Right lobe of liver (tissue), 6 donors: Measurements from ENCODE around the gene KRT6A. TPM values are rescaled to one million over a fixed set of nuclear protein-coding genes. Genes with fewer than 3 reads are reported as not detected.

ENCODE experiments used
- ATAC-seq, 4 donors: fragments of 200-7000 bp; cut with Tn5 transposase; one replicate each; pipeline ENCODE4 v1.9.1; 2020; ENCODE audit warnings: mild to moderate bottlenecking in 4 of 4, moderate library complexity in 4 of 4
- DNase-seq, 3 donors: peaks; one replicate each; pipeline ENCODE4 v3.0.0-alpha.2; 2020
- H3K27ac ChIP-seq, 3 donors: fragments of 200-600 bp; one replicate each; pipeline ENCODE4 v1.8.0; 2022
- H3K27me3 ChIP-seq, 2 donors: fragments of 200-600 bp; one replicate each; pipeline ENCODE4 v1.8.0; 2022
- H3K36me3 ChIP-seq, 4 donors: fragments of 200-600 bp; sonication (generic) in 1 of 4; one replicate each; pipeline versions ENCODE4 v1.5.1 to v1.8.0; 2017 to 2022; ENCODE audit warnings: control low read depth in 1 of 4
- H3K4me1 ChIP-seq, 4 donors: fragments of 200-600 bp; sonication (generic) in 1 of 4; one replicate each; pipeline versions ENCODE4 v1.5.1 to v1.8.0; 2017 to 2022; ENCODE audit warnings: control low read depth in 1 of 4
- H3K4me3 ChIP-seq, 3 donors: fragments of 200-600 bp; one replicate each; pipeline ENCODE4 v1.8.0; 2022
- H3K9me3 ChIP-seq, 4 donors: fragments of 200-600 bp; sonication (generic) in 1 of 4; one replicate each; pipeline versions ENCODE4 v1.5.1 to v1.8.0; 2017 to 2022; ENCODE audit warnings: control low read depth in 1 of 4
- POLR2A ChIP-seq: fragments of 450-650 bp; IDR thresholded peaks from one replicate; pipeline ENCODE4 v1.6.1; 2017; ENCODE audit warnings: antibody characterized with exemption, mild to moderate bottlenecking
- WGBS: methylation state at CpG from one replicate; pipeline ENCODE4 v1.1.6; 2018; ENCODE audit warnings: low coverage, low lambda C conversion rate; ENCODE audit not compliant: insufficient coverage; ENCODE audit errors: missing lambda C conversion rate; 5-methylcytosine and 5-hydroxymethylcytosine counted together
- intact Hi-C, 2 donors: fragments of 100-400 bp; cut with DNase I; formaldehyde crosslinking; loops; one replicate each; pipeline versions ENCODE4 v1.11.2 to v1.14.1; 2022
- total RNA-seq, 6 experiments: library from RNA; depleted of rRNA in 2 of 6; stranded (reverse); fragments of >200 nt in 2 of 6; fragmentation: NEBNext Ultra II Directional in 3 of 6; extraction: Animal tissue kit (Norgen Biotek cat#: 25700) in 3 of 6; gene quantifications; one replicate each; pipeline versions ENCODE4 v1.1.0 to v1.2.4, GENCODE V29; 2016 to 2023
- TF ChIP-seq, protein P1 (sequence below), 4 donors: fragments of 200-600 bp in 3 of 4; fragments of 450-650 bp in 1 of 4; IDR thresholded peaks; one replicate each; pipeline versions ENCODE4 v1.5.1 to v1.8.0; 2016 to 2022; ENCODE audit warnings: antibody characterized with exemption in 4 of 4, mild to moderate bottlenecking in 2 of 4
- donor health status: DM: no; HTN: yes; CAD: no.
- donor health status: DM: no; HTN: no; CAD: no.
- donor health status: DM: no; HTN: no; CAD: no.
- donor health status: DM: no; HTN: yes; CAD: no.
- donor health status: DM: no; HTN: yes; CAD: no.

KRT6A gene
- total RNA-seq, 6 experiments from 2014 or later = 1.2 TPM; not detected in 5

GRCh38 chr12:52534482-52534881 is 41.4 kb upstream of the KRT6A start:
- H3K27ac ChIP-seq = no peak overlapping the region
- DNase-seq (no peak), ATAC-seq (no peak)
- H3K9me3 ChIP-seq = no peaks in the 10 kb centered on the region
- no peaks in the 10 kb centered on the region for H3K36me3 ChIP-seq
- no peak overlapping the region for H3K4me3 ChIP-seq
- WGBS = 70% methylated on average over 5 of the region's 5 CpGs
- no peaks in the 10 kb centered on the region for H3K4me1 ChIP-seq
- H3K27me3 ChIP-seq = no peaks in the 10 kb centered on the region
- intact Hi-C loops = no loop called here
- TF ChIP-seq, protein P1, sequence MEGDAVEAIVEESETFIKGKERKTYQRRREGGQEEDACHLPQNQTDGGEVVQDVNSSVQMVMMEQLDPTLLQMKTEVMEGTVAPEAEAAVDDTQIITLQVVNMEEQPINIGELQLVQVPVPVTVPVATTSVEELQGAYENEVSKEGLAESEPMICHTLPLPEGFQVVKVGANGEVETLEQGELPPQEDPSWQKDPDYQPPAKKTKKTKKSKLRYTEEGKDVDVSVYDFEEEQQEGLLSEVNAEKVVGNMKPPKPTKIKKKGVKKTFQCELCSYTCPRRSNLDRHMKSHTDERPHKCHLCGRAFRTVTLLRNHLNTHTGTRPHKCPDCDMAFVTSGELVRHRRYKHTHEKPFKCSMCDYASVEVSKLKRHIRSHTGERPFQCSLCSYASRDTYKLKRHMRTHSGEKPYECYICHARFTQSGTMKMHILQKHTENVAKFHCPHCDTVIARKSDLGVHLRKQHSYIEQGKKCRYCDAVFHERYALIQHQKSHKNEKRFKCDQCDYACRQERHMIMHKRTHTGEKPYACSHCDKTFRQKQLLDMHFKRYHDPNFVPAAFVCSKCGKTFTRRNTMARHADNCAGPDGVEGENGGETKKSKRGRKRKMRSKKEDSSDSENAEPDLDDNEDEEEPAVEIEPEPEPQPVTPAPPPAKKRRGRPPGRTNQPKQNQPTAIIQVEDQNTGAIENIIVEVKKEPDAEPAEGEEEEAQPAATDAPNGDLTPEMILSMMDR (IDR thresholded peaks at IDR 0.05) = peak in 1 of 4 donors; percentile 32
- no peak for TF ChIP-seq POLR2A

- H3K4me3 ChIP-seq = no peak overlapping the region
- H3K4me1 ChIP-seq = no peaks in the 10 kb centered on the region
- TF ChIP-seq, protein P1 (IDR thresholded peaks at IDR 0.05) = no peak
- TF ChIP-seq POLR2A = no peak
- no peak for ATAC-seq
- no peaks in the 10 kb centered on the region for H3K9me3 ChIP-seq
- intact Hi-C loops = no loop called here
- no peaks in the 10 kb centered on the region for H3K36me3 ChIP-seq
- no peak overlapping the region for H3K27ac ChIP-seq
- WGBS = 48% methylated on average over 2 of the region's 10 CpGs
- peak in 1 of 3 donors; percentile 38 for DNase-seq
- H3K27me3 ChIP-seq = no peaks in the 10 kb centered on the region
Observed at GRCh38 chr12:52533686-52534470, 40.8 kb upstream of the KRT6A start.

- no peak for TF ChIP-seq POLR2A
- TF ChIP-seq, protein P1 (IDR thresholded peaks at IDR 0.05) = no peak
- ATAC-seq (no peak), DNase-seq (peak in 1 of 3 donors; percentile 28)
- Histone ChIP-seq H3K4me1 (no peaks in the 10 kb centered on the region), H3K9me3 (no peaks in the 10 kb centered on the region), H3K36me3 (no peaks in the 10 kb centered on the region), H3K4me3 (no peak overlapping the region), H3K27me3 (no peaks in the 10 kb centered on the region), H3K27ac (no peak overlapping the region)
- intact Hi-C loops = no loop called here
- 40% methylated on average over 2 of the region's 4 CpGs for WGBS
Observed at GRCh38 chr12:52532636-52533035, 39.6 kb upstream of the KRT6A start.

GRCh38 chr12:52531566-52532300 is 38.7 kb upstream of the KRT6A start:
- Histone ChIP-seq H3K9me3 (no peaks in the 10 kb centered on the region), H3K36me3 (no peaks in the 10 kb centered on the region), H3K27ac (no peak overlapping the region), H3K27me3 (no peaks in the 10 kb centered on the region), H3K4me3 (no peak overlapping the region), H3K4me1 (no peaks in the 10 kb centered on the region)
- 53% methylated on average over 9 of the region's 18 CpGs for WGBS
- TF ChIP-seq, protein P1 (IDR thresholded peaks at IDR 0.05) = no peak
- TF ChIP-seq POLR2A = no peak
- ATAC-seq (peak; percentile 17 to 54 (median 47)), DNase-seq (no peak)
- intact Hi-C loops = no loop called here
